HG03064 (cell line): ENCODE data around the gene HAUS7.

Experiments
- ATAC-seq: cut with Tn5 transposase; IDR thresholded peaks from one replicate; pipeline ENCODE4 v1.9.1; 2021; ENCODE audit warnings: low read depth; ENCODE audit not compliant: unreplicated experiment

Gene HAUS7

DNA sequence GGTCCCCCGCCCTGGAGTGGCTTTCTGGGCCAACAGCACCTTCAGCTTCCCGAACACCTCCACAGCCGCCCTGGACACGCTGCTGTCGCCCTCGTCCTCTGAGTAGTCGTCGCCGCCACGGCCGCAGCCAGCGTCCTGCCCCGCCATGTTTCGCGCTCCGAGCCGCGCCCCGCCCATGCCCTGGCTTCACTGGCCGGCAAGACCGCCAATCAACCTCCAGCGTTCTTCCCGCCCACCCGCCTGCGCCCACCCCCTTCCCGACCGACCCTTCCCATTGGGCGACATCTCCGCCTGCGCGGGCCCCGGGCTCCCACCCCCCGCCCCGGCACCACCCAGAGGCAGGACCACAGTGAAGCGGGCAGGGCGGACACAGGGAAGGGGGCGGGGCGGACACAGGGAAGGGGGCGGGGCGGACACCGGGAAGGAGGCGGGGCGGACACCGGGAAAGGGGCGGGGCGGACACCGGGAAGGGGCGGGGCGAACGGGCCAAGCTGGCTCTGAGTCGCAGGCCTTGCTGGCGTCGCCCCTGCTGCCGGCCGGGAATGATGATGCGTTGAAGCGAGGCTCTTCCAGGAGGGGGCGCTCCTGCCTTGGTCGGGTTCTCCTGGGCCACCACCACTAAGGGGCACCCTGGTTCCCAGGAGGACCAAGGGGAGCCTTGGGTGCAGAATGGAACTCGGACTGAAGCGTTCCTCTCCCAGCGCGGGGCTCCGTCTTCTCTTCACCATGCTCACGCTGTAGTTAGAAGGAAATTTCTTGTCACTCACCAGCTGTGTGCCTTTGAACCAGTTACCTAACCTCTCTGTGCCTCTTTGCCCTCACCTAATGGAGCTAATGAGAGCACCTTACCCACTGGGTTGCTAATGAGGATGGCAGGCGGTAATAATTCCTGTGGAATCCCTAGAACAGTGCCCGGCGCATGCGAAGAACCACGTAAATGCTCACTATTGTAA, at the start of gene HAUS7:
HAUS7 (minus strand) TSS at position 166 of the 953 bp plus-strand sequence; CDS start at position 147, 19 bp downstream.
- peak; percentile 78 for ATAC-seq

DNA sequence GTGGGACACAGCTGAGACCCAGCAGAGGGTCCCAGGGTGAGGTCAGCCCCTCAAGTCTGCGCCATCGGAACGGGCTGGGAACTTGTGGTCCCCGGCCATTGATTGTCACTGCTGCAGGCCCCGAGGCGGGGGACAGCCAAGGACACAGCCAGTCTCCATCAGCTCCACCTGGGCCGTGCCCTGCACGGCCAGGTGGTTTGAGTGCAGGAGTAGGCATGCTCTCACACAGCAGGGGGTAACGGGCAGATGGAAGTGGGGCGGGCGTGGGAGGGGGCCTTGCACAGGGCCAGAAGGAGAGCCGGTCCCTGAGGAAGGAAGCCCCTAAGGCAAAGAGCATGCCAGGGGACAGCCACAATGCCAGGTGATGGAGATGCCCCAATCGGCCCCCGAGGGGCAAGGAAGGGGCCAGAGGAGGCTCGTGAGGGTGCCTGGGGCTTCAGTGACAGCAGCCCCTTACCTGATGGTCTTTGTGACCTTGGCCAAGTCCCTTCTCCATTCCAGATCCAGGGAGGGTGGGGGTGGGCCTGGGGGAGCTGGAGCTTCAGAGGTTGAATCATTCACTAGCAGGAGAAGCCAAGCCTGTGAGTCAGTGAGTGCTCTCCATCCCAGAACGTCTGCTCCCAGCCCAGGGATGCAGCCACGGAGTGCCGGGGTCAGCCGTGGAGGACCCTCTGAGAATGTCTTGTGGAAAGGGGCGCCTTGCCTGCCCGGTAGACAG, 49.4 kb upstream of the HAUS7 start:
- ATAC-seq, result no peak

DNA sequence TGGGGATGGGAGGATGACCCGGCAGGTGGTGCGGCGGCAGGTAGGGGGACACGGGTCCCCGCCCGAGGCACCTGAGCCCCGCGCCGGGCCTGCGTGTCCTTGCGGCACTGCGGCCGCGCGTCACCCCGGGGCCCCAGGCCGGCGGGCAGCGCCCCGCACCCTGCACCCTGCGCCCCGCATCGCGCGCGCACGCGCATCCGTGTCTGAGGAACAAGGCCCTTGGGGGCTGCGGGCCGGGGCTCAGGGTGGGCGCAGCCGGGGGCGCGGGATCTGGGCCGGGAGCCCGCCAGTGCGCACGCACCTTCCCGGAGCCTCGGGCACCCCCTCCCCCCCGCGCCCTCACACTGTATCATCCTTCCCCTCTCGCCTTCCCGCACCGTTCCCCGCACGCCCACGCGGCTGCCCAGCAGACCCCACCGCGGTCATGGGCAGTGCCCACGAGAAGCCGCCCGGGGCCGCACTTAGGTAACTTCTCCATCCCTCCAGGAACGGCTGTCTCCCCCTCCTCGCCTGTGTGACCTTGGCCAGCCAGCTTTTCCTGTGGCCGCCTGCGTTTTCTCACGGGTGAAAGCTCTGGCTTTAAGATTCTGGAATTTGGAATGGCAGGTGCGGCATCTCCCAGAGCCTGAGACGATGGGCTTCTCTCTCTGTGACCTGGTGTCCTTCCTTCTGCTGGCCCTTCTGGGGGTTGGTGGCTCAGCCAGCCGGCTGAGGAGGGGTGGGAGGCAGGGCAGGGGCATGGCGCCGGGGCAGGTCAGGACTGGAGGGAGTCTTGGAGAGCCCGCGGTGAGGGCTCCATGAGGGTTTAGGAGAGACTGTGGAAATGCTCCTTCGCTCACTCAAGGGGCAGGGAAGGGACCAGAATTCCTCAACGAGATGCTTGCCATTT, 47.8 kb upstream of the HAUS7 start:
- no peak for ATAC-seq

DNA sequence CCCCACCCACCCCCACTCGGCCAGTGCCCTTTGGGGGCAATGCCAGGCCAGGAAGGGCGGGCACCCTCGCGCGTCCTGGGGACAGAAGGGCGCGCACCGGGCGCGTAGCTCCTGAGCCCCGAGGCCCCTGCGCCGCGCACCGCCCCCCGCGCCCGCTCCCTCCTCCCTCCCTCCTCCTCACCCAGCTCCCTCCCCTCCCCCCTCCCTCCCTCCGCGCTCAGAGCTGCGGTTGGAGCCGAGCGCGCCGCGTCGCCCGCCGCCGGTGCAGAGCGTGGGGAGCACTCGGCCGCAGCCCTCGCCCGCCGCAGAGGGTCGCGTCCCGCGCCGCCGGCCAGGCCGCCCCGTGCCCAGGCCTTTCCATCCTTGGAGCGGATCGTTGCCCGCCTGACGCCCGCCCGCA, 47.0 kb upstream of the HAUS7 start, which contains the start of gene ATP2B3:
ATP2B3 (plus strand) TSS at position 220 of the 400 bp plus-strand sequence. CDS start 18,606 bp downstream, outside the sequence.
- no peak for ATAC-seq

DNA sequence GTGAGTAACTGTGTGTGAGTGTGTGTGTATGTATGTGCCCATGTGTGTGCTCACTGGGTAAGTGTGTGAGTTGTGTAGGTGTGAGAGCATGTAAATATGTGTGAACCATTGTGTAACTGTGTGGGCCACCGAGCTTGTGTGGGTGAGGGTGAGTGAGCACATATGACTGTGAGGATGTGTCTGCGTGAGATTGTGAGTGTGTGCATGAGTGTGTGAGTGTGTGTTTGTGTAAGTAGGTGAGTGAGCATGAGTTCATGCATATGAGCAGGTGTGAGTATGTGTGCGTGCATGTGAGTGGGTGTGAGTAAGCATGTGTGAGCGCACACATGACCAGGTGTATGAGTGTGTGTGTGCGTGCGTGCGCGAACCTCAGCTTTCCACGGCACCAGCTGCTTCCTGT, 45.7 kb upstream of the HAUS7 start:
- ATAC-seq, result no peak

DNA sequence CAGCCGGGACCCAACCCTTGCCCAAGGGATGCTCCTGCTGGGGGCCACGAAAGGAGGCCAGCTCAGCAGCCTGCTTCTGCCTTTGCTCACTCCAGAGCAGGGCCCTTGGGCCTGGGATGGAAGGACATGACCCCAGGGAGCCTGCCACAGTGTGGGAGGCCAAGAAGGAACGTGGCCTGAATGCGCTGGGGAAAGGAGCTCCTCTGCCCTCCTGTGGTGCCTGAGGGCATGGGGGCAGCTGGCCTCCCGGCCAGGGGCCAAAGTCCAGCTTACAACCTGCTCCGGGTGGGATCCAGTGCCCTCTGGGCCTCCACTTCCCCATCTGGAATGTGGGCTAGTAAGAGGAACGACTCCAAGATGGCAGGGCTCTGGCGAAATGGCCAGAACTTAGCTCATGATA, 45.1 kb upstream of the HAUS7 start:
- no peak for ATAC-seq

DNA sequence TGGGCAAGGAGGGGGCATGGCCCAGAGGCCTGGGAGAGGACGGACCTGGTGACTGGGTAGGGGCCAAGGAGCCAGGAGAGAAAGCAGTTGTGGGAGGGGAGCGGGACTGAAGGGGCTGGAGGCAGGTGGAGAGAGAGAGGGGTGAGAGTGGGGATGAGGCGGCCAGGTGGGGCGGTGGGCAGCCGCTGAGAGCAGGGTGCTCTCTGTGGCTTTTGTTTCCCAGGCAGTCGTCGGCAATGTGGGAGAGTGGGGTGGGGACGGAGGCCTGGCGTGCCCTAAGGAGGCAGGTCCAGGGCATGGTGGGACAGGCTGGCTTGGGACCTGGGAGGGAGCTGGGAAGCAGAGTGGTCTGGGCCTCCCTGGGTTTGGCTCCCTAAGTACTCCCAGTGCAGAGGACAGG, 43.9 kb upstream of the HAUS7 start:
- ATAC-seq, result no peak

DNA sequence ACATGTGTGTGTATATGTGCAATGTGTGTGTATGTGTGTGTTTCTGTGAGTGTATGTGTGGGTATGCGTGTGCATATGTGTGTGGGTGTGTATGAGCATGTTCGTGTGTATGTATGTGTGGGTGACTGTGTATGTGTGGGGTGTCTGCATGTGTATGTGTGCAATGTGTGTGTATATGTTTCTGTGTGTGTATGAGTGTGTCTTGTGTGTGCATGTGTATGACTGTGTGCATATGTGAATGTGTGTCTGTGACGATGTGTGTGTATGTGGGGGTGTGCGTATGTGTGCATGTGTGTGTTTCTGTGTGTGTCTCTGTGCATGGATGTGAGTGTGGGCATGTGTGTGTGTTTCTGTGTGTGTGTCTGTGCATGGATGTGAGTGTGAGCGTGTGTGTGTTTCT, 42.9 kb upstream of the HAUS7 start:
- no peak for ATAC-seq

DNA sequence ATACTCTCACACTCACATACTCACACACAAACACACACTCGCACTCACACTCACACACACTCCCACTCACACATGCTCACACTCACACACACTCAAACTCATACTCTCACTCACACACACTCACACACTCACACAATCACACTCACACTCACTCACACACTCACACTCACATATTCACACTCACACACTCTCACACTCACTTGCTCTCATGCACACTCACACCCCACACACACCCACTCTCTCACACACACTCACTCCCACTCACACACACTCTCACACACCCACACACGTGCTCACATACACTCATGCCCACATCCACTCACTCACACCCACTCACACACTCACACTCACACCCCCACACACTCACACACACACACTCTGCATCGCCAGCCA, 42.1 kb upstream of the HAUS7 start:
- ATAC-seq, result no peak

DNA sequence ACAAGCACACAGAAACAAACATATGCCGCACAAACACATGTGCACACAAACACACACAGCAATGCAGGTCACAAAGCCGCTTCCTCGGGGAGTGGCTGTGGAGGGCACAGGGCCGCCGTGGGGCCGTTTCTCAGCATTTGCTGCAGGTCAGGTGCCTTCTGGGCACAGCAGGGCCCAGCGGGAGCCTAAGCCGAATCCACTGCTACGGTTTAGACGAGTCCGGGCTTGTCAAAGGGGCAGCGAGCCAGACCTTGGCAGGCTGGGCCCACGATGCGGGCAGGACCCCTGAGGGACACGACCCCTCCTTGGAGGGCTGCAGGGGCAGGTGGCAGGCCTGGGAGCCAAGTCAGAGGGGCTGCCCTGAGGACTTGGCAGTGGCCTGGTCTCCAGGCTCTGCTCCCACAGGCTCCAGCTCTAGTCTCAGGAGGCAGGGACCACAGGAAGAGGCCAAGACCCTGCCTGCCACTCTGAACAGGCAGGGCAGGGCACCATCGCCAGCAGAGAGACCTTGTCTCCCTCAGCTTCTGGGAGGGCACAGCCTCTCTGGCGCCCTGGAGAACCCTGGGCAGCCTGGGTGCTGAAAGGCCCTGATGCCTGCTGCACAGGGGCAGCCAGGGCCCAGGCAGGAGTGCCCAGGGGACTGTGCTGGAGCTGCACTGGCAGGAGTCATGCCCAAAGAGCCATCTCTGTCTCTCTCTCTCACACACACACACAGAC, 41.6 kb upstream of the HAUS7 start:
- no peak for ATAC-seq

DNA sequence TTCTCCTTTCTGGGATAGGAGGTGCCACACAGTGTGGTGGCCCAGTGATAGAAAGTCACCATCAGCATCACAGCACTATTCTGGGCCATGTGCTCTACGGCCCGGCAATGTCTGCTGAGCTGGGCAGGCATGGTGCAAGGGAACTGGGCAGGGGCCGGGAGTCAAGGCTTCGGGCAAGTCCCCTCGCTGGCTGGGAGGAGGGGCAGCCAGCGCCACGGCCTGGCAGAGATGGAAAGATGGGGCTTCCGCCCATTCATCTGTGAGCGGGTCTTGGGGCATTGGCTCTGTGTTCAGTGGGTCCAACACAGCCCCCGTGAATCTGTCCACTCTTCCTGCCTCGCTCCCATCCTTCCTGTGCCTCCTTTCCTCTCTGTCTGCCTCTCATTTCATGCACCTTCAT, 40.0 kb upstream of the HAUS7 start:
- no peak for ATAC-seq

DNA sequence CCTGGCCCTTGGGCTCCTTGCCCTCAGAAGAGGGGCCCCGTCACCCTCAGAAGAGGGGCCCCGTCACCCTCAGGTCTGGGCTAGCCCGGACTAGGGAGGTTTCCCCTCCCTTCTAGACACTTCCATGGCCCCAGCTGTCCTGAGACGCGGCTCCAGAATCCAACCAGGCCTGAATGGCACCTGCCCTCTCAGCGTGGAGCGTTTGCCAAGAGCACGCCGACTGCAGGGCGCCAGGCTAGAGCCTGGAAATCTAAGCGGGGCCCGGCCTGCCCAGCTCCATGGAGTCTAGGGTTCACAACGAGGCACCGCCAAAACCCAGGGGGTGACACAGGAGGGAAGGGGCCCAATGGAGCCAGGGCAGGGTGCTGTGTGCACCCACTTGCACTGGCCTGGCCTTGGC, 39.2 kb upstream of the HAUS7 start:
- ATAC-seq, result no peak

DNA sequence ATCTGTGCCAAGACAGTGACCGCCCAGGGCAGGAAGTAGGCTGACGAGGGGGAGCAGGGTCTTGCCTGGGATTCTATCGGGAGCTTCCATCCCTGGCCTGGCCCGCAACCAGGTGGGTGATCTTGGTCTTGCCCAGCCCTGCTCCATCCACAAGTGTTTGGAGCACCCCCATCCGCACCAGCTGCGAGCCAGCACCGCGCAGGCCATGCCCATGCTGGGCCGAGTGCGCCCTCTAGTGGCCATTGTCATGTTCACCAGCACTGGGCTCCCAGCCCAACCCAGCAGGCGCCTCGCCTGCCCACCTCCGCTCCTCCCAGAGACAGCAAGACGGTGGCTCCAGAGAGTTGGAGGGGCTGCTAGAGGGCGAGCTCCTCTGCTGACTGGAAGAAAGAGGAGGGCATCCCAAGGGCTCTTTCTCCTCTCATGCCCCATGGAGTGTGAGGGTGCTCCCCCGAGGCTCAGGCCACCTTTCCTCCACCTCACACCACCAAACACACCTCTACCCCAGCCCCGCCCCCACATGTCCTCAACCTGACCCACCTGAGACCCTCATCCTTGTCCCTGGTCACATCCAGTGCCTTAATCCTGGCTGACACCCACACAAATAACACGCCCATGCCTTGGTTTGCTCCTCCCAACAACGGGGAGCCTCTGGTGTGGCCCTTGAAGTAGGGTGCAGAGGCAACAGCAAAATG, 37.3 kb upstream of the HAUS7 start:
- ATAC-seq, result no peak

DNA sequence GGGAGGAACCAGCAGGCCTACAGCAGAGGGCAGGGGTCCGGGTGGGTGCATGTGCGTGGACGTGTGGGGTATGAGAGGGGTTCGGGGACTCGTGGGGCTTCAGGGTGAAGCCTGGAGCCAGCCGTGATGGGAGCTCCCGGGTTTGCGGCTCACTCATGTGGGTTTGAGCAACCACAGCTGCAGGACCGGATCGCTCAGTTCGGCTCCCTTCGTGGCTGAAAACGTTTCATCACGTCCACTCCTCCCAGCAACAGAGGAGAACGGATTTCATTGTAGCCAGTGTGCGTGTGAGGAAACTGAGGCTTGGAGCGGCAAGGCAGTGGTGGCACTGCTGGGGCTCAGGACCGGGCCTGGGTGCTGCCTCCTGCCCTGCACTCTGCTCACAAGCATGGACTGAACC, 35.0 kb upstream of the HAUS7 start:
- no peak for ATAC-seq

DNA sequence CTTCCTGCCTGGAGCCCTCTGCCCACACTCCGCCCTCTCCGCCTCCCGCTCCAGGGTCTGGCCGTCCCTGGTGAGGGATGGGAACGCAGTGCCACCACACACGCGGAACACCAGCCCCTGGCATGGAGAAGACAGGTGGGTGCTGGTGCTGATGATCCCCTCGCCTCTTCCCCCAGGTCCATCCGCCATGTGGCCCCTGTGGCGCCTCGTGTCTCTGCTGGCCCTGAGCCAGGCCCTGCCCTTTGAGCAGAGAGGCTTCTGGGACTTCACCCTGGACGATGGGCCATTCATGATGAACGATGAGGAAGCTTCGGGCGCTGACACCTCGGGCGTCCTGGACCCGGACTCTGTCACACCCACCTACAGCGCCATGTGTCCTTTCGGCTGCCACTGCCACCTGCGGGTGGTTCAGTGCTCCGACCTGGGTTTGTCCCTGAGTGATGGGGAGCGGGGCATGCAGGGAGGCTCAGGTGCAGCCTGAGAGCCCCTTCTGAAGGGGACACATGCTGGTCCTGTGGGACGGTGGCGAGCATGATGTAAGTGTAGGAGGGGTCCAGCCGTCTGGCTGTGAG, 34.2 kb upstream of the HAUS7 start:
- no peak for ATAC-seq

DNA sequence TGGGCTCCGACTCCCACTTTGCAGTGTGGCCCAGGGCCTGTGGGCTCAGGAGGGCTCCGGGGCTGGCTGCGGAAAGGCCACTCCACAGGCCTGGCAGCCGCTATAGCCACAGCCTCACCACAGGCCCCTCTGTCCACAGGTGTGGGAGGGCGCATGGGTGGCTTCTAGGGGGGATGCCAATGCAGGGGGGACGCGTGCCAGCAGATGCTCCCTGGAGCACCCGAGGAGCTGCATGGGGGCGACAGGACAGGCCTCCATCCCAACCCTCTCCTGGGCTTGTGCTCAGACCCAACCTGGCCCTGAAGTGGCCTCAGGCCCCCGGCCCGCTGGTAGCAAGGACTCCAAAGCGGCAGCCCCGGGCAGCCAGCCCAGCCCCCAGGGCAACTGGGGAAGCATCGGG, 32.4 kb upstream of the HAUS7 start:
- ATAC-seq, result no peak

DNA sequence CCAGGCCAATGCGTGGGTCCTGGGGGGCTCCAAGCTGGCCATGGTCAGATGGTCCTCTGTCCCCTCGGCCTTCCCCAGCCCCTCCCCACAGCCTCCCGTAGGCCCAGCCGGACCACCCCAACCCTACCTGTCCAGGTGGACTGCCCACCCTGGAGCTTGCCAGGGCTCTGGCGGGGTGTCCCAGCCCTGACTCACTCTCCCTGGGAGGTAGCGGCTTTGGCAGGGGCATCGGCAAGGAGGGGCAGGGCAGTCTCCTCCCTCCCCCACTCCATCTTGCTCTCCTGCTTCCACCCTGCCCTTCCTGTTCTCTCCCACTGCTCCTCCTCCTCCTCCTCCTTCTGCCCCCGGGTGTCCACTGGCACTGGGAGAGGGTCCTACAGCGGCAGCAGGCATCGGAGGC, 31.8 kb upstream of the HAUS7 start:
- ATAC-seq, result no peak

DNA sequence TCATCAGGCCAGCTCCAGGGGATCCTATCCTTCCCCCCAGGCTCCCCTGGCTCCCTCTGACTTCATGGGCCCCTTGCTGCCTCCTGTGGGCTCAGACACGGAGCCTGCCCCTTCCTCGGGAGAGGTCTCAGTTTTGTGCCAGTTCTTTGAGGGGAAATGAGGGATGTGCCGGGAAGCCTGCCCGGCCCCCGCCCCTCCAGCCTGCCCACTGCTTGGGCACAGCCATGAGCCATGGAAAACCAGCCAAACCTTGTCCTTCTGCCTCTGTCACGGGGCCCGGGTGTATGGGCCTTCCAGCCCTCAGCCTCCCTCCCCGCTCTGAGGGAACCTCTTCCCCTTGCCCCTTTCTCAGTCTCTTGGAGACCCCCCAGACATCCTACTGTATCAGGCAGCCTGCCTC, 31.2 kb upstream of the HAUS7 start:
- ATAC-seq, result no peak

DNA sequence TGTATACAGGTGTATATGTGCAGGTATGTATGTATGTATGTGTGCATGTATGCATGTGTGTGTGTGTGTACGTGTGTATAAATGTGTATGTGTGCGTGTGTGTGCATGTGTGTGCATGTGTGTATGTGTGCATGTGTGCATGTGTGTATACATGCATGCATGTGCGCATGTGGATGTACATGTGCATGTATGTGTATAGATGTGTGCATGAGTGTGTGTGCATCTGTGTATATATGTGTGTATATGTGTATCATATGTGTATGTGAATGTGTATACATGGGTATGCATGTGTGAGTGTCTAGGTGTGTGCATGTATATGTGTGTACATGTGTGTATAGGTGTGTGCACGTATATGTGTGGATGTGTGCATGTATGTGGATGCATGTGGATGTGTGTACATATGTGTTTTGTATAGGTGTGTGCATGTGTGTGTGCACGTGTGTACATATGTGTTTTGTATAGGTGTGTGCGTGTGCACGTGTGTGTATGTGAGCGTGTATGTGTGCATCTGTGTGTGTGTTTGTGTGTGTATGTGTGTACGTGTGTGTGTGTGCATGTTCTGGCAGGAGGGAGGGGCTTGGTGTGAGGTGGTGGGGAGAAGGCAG, 30.4 kb upstream of the HAUS7 start:
- no peak for ATAC-seq
